GM18499 (cell line): Measurements from ENCODE around the gene STIP1.

Source experiments
- ATAC-seq: cut with Tn5 transposase; IDR thresholded peaks from one replicate; pipeline ENCODE4 v1.9.1; 2021; ENCODE audit warnings: moderate number of reproducible peaks; ENCODE audit not compliant: insufficient read depth, unreplicated experiment

Gene STIP1

GRCh38 chr11:64185693-64186491 lies at the start of gene STIP1:
Gene STIP1, plus strand, starts transcription at chr11:64186171. Its CDS starts 91 bp downstream, at chr11:64186262.
- peak; percentile 74 for ATAC-seq

- no peak for ATAC-seq
Observed at GRCh38 chr11:64136765-64137441, 49.1 kb upstream of the STIP1 start.

GRCh38 chr11:64138398-64138797 lies 47.6 kb upstream of the STIP1 start:
- ATAC-seq = no peak

GRCh38 chr11:64139049-64139448 lies 46.9 kb upstream of the STIP1 start:
- no peak for ATAC-seq

GRCh38 chr11:64140082-64140481 lies 45.9 kb upstream of the STIP1 start:
- no peak for ATAC-seq

GRCh38 chr11:64141081-64141783 lies 44.7 kb upstream of the STIP1 start:
- no peak for ATAC-seq

- no peak for ATAC-seq
Observed at GRCh38 chr11:64144587-64145472, 41.1 kb upstream of the STIP1 start.

GRCh38 chr11:64146036-64146955 lies 39.7 kb upstream of the STIP1 start:
- ATAC-seq = no peak

- ATAC-seq = no peak
Observed at GRCh38 chr11:64148226-64148916, 37.6 kb upstream of the STIP1 start.

GRCh38 chr11:64148917-64149617 lies 36.9 kb upstream of the STIP1 start:
- no peak for ATAC-seq

GRCh38 chr11:64150051-64150450 lies 35.9 kb upstream of the STIP1 start:
- ATAC-seq = no peak

GRCh38 chr11:64150481-64151239 lies 35.3 kb upstream of the STIP1 start:
- ATAC-seq = no peak

GRCh38 chr11:64151337-64151736 lies 34.6 kb upstream of the STIP1 start:
- no peak for ATAC-seq

- no peak for ATAC-seq
Observed at GRCh38 chr11:64152841-64153691, 32.9 kb upstream of the STIP1 start.

GRCh38 chr11:64153812-64154211 lies 32.2 kb upstream of the STIP1 start:
- no peak for ATAC-seq

- no peak for ATAC-seq
Observed at GRCh38 chr11:64156235-64157011, 29.5 kb upstream of the STIP1 start.
